Endometrial microvascular endothelial cells (primary cell): ENCODE data around the gene VAV2. TPM values are rescaled to one million over a fixed set of nuclear protein-coding genes. Genes with fewer than 3 reads are reported as not detected.

Experiments used
- in situ Hi-C: cut with HindIII; loops from 2 replicates; pipeline ENCODE4 v1.10.0; 2017; ENCODE audit warnings: low sequenced_read_pairs, low pct_unique_long_range_greater_than_20kb; ENCODE audit errors: inconsistent ontology term
- total RNA-seq: library from RNA; depleted of rRNA; stranded (reverse); fragments of >200 nt; gene quantifications from one replicate; pipeline ENCODE4 v1.2.3, GENCODE V29; 2015; ENCODE audit errors: inconsistent ontology term

Gene VAV2
- total RNA-seq, 1 donor from 2014 or later: 12.8 TPM

DNA sequence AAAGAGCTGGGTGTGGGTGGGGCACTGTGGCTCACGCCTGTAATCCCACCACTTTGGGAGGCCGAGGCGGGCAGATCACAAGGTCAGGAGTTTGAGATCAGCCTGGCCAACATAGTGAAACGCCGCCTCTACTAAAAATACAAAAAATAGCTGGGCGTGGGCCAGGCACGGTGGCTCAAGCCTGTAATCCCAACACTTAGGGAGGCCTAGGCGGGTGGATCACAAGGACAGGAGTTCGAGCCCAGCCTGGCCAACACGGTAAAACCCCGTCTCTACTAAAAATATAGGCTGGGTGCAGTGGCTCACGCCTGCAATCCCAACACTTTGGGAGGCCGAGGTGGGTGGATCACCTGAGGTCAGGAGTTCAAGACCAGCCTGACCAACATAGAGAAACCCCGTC lies 3.4 kb downstream of the VAV2 start:
- in situ Hi-C loops: loop anchor here (25.0 kb wide), 1 partner anchor 201 kb away; no protein-coding TSS in a partner anchor

DNA sequence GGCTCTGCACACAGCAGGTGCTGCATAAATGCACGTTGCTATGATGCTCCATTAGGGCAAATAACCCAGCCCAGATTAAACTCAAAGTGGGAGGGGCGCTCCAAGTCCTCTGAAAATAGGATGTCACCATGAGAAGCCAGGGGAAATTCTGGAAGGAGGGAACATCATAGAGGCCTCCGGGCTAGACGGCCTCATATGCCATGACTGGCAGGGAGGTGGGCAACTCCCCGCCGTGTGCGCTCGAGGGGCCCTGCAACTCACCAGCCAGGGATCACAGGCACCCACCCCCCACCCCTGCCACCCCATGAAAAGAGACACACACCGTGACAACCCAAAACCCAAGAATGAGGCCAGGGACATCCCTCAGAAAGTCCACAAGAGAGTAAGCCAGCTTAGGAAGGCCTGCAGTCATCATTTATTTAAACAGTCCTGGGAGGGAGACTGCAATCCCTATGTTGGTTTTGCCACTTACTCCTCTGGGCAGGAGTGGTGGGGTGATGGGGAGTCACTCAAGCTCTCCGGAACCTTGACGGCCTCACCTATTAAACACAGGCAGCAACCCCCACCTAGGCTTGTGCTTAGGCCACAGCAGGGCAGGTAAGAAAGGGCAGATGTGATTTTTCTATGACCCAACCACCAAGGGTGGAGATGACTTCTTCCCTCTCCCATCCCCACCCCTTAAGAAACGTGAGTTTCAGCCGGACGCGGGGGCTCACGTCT lies 4.0 kb downstream of the VAV2 start:
- in situ Hi-C loops: loop anchor here (25.0 kb wide), 1 partner anchor 201 kb away; no protein-coding TSS in a partner anchor

DNA sequence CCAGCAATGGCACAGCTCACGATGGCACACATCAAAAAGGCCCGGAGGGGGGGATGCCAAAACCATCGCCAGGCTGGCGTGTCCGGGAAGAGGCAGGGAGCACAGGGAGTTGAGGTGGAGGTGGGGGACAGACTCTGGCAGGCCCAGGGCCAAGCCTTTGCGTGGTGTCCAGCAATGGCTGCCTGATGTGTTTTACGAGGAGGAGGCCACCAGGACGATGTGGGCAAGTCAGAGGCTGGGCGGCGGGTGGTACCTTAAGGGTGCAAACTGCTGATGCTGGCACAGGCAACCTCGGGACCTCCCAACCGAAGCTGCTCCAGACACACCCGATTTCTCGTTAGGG lies 4.7 kb downstream of the VAV2 start:
- in situ Hi-C loops: loop anchor here (25.0 kb wide), 1 partner anchor 200 kb away; no protein-coding TSS in a partner anchor

DNA sequence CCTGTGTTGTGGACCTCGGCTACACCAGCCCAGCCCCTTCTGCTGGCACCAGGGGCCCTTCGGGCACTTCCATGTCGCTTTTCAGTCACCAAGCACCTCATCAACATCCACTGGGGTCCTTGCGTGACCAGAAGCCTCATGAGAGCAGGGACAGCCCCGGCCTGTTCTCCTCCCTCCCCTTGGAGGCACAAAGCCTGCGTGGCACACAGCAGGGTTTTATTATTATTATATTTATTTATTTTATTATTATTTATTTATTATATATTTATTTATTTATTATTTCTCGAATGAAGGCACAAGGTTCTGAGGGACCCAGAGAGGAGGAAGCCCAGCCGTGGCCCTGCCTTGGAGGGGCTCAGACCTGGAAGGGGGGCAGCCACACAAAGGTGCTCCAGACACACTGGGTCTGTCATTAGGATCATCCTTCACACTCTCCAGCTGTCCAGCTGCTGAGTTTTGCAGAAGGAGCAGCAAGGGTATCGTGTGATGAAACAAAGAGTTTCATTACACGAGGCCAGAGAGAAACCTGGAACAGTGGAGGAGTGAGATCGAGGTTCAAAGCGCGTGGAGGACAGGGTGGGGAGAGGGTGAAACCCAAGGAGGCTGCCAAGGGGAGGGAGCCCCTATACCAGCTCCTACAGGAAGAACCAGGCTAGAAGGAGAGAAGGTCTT lies 5.2 kb downstream of the VAV2 start:
- in situ Hi-C loops: loop anchor here (25.0 kb wide), 1 partner anchor 200 kb away; no protein-coding TSS in a partner anchor

DNA sequence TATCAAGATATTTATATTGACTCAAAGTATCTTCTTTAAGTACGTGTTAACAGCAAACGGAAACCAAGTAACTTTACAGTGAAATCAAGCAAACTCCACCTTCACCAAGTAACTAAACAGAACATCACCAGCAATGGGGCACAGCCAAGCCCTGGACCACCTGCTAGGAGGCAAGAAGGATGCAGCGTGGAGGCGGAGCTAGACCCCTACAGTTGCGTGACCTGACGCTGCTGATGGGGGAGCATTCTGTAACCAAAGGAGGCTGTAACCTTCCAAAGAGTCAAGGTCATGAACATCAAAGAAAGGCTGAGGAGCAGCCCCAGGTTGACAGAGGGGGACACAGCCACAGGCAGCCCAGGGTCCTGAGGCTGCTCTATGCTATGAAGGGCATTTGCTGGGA lies 6.1 kb downstream of the VAV2 start:
- in situ Hi-C loops: loop anchor here (25.0 kb wide), 1 partner anchor 199 kb away; no protein-coding TSS in a partner anchor

DNA sequence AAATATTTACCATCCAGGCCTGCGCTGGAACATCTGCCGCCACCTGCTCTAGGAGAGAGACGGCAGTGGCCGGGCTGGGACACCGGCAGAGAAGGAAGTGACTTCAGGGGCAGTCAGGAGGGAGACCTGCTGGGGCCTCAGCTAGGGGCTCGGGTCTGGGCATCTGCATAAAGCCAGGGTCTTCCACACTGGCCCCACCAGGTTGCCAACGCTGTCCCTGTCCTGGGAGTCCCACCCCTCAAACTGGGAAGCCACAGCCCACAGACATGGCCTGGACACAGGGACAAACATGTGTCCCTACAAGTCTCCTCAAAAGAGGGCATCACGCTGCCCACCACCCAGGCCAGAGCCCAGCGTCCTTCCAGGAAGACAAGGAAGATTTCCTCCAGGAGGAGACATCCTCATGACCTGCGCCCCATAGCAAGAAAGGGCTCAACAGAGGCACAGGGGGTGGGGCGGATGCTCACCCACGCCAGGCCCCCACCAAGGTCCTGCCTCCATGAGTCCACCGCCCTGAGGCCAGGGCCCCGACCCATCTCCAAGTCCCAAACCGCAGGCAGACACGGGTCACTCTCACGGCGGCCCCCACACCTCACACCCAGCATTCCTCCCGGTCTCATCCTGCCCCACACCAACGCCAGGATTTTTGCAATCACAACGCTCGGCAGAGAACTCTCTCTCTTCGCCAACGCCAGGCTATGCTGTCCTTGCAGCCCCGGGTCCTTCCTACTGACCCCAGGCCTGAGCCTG lies 9.0 kb downstream of the VAV2 start:
- in situ Hi-C loops: loop anchor here (25.0 kb wide), 1 partner anchor 196 kb away; no protein-coding TSS in a partner anchor

DNA sequence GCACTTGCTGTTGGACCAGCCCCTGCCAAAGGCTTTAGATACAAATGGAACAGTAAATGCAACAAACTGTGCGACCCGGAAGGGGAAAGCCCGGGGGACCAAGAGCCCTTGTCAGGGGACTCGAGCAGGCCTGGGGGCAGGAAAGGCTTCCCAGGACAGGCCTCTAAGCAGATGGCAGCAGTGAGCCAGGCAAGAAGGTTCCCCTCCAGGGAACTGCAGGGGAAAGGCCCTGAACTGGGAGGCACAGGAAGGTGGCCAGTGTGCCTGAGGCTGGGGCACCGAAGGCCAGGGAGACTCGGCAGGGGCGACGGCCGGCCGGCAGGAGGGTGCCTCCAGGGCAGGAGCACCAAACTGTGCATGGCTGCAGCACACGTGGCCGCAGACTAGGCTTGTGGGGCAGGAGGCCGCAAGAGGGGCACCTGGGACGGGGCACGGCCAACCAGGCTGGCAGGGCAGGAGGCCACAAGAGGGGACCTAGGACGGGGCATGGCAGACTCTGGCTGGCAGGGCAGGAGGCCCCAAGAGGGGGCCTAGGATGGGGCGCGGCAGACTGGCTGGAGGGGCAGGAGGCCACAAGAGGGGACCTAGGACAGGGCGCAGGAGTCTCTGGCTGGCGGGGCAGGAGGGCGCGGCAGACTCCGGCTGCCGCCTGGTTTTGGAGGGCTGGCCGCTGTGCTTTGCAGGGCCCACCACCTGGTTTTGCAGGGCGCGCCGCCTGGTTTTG lies 10.0 kb downstream of the VAV2 start:
- in situ Hi-C loops: loop anchor here (25.0 kb wide), 1 partner anchor 195 kb away; no protein-coding TSS in a partner anchor

DNA sequence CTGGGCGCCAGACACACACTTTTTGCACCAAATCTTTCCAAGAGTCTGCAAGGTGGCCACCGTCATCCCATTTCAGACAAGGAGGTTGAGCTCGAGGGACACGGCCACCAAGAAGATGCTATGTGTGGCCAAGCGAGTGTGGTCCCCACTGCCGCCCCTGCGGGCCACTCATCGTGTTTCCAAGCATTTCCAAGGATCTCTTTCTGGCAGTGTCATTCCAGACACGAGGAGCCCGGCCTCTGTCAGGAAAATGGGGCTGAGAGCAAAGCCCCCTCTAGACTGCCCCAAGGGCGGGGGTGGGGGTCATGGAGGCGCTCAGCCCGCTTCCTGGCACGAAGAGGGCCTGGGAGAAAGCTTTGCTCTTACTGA lies 10.6 kb downstream of the VAV2 start:
- in situ Hi-C loops: loop anchor here (25.0 kb wide), 1 partner anchor 194 kb away; no protein-coding TSS in a partner anchor

DNA sequence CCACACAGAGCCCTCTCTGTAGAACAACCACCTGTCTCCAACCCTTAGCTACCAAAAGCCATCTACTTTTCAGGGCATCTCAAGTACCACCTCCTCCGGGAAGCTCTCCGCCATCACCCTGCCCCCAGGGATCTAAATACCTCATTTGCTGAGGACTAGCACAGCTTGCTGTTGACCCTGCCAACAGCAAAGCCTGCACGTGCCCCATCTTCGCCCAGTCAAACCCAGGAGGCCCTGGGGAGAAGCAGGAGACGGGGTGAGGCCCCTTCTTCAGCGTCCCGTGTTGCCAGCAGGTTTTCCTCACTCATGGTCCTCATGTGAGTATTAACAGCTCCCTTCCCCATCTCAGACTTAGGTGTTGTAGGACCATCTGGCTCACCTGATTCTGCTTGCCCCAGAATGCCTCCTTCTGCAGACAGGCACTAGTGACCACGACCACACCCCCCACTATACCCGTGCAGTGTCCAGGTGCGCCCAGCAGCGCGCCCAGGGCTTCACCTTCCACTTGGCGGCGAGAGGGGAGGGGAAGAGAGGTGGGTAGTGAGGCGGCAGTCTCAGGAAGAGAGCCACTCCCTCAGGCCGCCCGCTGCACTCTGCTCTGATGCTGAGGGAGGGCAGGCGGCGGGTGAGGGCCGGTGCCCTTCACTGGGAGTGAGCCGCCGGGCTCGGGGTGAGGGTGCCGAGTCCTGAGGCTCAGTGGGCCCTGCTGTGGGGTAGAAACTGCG lies 11.1 kb downstream of the VAV2 start:
- in situ Hi-C loops: loop anchor here (25.0 kb wide), 1 partner anchor 194 kb away; no protein-coding TSS in a partner anchor

DNA sequence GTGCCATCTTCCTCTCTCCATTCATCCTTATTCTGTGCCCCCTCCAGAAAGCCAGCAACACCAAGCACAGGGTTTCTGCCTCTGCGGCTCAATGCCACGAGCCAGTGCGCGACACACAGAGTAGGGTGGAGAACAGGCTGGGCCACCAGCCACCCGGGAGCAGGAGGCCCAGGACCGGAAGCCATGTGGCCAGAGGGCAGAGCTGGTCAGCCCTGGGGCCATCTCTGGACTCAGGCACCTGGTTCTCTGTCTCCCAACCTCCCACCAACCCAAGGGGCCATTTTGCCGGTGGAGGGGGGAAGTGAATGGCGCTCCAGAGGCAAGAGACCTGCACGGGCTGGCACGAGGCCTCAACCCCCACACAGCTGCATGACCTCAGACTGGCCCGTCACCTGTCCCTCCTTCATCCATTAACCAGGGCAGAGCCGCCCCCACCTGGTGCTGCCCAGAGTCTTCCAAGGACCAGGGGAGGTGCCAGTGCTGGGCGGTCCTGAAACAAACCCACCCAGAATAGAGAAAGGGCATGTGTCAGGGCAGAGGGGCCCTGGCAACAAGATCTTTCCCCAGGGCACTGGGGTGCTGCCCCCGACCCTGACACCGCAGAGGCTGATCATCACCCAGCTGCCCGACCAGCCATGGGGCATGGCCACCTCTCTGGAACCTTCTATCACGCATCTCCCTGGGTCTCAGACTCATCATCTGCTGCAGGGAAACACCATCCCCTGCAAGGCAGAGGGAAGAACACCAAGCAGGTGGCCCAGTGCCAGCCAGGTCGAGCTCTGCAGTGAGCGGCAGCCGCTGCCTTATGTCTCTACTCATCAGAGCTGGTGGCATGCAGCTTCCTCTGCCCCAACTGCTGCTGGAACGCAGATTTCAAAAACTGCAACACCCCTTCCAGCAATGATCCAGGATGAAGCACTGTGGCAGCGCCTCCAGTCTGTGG lies 11.9 kb downstream of the VAV2 start:
- in situ Hi-C loops: loop anchor here (25.0 kb wide), 1 partner anchor 193 kb away; no protein-coding TSS in a partner anchor

DNA sequence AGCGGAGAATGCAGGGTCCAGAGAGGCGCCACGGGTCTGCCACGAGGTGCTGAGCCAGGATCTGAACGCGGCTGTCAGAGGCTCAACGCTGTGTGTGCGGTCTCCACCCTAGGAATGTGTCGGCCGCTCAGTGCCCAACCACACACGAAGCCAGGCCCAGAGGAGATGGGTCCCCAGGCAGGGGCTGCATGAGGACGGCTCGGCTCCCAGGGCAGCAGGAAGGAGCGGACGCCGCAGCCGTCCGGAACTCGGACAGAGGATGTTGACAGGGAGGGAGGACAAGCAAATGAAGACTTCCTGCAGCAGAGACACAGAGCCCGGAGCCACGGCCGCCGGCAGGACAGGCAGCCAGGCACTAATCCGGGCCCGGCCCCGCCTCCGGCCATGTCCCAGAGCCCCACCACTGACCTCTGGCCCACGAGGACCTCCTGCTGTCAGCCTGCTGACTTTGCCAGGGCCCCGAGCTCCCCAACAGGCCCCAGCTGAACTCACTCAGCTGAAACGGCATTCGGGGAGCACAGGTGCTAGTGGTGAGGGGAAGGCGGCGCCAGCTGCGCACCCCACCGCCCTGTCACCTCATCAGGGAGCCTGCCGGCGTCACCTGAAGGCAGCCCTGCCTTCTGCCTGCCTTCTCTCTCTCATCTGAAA lies 12.7 kb downstream of the VAV2 start:
- in situ Hi-C loops: loop anchor here (25.0 kb wide), 1 partner anchor 192 kb away; no protein-coding TSS in a partner anchor

DNA sequence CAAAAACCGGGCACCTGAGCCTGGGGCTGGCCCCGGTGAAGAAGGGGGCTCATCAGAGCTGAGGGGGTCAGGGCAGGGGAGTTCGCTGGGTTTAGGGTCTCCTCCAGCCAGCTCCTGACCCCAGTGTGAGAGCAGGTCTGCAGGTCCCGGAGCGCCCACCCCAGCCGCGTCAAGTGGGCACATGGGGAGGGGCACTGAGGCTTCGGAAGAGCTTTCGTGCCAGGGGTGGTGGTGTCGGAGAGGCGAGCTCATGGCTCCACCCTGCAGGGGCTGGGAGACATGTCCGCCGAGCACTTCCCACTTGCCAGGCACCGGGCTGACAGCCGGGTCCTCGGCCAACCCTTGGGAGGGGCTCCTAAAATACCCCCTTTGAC lies 13.2 kb downstream of the VAV2 start:
- in situ Hi-C loops: loop anchor here (25.0 kb wide), 1 partner anchor 192 kb away; no protein-coding TSS in a partner anchor

DNA sequence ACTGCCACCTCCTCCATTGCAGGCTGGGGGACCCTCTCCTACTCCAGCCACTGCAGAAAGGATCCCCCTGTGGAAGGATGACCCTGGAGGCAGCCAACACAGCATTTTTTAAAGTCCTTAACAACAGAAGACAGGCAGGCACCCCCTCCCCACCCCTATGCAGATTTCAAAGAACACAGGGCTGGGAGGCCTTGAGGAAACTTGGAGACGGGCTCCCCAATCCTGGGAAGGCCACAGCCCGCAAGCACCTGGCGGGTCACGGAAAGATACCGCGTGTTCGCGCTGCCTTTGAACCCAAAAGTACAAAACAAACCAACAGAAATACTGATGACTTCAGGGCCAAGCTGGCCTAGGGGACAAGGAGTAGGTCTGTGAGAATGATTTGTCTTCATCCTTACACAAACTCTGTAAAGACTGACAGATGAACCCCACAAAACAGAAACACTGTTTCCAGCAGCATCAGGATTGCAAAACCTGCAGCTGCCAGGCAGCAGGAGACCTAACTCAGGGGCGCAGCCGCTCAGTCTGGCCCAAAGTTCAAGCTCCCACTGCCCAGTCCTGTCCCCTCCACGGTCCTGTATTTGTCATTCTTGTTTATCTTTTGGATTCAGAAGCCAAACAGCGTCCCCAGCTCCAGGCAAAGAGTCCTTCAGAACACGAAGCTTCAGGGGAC lies 13.8 kb downstream of the VAV2 start:
- in situ Hi-C loops: loop anchor here (25.0 kb wide), 1 partner anchor 191 kb away; no protein-coding TSS in a partner anchor

DNA sequence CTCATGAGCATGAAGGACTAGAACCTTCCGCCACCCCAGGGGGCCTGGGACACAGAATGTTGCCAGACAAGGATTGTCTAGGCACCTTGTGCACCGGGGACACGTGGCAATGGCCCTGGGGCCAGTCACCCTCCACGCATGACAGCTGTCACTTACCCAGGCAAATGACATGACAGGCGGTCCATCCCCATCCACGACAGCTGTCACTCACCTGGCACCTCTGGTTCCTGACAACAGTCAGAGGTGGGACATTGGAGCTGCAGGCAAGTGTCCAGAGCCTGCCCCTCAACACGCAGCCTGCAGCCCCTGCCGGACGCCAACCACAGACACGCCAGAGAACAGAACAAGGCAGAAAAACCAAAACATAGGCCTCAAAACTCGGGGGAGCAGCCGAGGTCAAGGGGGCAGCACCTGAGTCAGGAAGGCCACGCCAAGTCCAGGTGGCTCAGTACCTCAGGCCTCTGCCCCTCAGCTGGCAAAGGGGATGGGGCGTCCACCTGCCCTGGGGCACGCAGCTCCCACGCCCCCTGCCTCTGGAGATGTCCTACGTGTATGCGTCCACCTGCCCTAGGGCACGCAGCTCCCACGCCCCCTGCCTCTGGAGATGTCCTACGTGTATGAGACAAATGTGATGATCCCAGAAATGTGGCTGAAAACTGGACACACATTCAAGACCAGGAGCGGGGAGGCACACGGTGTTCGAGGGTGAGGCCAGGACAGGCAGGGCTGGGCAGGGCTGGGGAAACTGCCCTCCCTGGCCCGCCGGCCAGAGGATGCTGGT lies 14.5 kb downstream of the VAV2 start:
- in situ Hi-C loops: loop anchor here (25.0 kb wide), 1 partner anchor 190 kb away; no protein-coding TSS in a partner anchor

DNA sequence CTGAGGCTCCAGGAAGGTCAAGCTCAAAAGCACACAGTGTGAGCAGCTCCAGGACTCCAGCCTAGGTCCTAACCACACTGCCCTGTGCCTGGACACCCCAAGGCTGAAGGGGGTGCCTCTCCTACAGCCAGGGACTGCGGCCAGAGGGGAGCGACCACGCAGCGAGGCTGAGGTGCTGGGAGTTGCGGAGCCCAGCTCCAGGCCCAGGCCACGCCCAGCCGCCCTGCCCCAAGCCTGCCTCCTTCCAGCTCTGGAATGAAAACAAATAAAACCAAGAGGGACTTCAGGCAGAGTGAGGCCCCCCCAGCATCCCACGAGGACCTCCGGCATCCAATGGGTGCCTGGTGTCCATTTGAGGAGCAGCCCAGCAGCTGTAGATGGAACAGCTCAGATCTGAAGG lies 15.2 kb downstream of the VAV2 start:
- in situ Hi-C loops: loop anchor here (25.0 kb wide), 1 partner anchor 190 kb away; no protein-coding TSS in a partner anchor
